SK-N-SH (cell line): ENCODE data around the gene PLK1. TPM values are rescaled to one million over a fixed set of nuclear protein-coding genes. Genes with fewer than 3 reads are reported as not detected.

Source experiments
- CTCF ChIA-PET: fragments of 300-600, 350-600 bp; formaldehyde crosslinking; extraction: SDS; loops from one replicate; lab custom pipeline; 2021; lab: Yijun Ruan, JAX
- POLR2A ChIA-PET: fragments of 350-600 bp; sonication (Branson Sonifier 250); formaldehyde crosslinking; extraction: SDS; loops from one replicate; lab custom pipeline; 2020; ENCODE audit warnings: antibody characterized with exemption, inconsistent platforms; lab: Yijun Ruan, JAX
- DNase-seq: peaks from one replicate; pipeline ENCODE4 v3.0.0; 2012
- H2AFZ ChIP-seq: fragments of 200-600 bp; sonication (generic); 2 replicates; pipeline ENCODE4 v1.8.1; 2016; ENCODE audit warnings: antibody characterized with exemption, mild to moderate bottlenecking, low read depth
- H3F3A ChIP-seq: fragments of 200-600 bp; sonication (generic); replicated peaks from 2 replicates; pipeline ENCODE3; 2016; ENCODE audit warnings: antibody characterized with exemption, mild to moderate bottlenecking; ENCODE audit not compliant: insufficient read depth
- H3K27ac ChIP-seq, 2 experiments: fragments of 200-500 bp in 1 of 2; fragments of 200-600 bp in 1 of 2; sonication (Bioruptor generic) in 1 of 2; sonication (generic), shearing (Covaris generic) in 1 of 2; 2 replicates each; pipeline versions ENCODE4 v1.5.1 to v1.6.1; 2014 to 2016; ENCODE audit warnings: low read depth in 2 of 2, inconsistent platforms in 1 of 2, low read length in 1 of 2, mild to moderate bottlenecking in 1 of 2, mixed read lengths in 1 of 2
- H3K27me3 ChIP-seq: fragments of 200-600 bp; sonication (generic), shearing (Covaris generic); 2 replicates; pipeline ENCODE4 v1.6.1; 2016; ENCODE audit warnings: mixed run types; ENCODE audit not compliant: insufficient read depth
- H3K36me3 ChIP-seq, 2 experiments: fragments of 200-500 bp in 1 of 2; fragments of 200-600 bp in 1 of 2; sonication (Bioruptor generic) in 1 of 2; sonication (generic) in 1 of 2; replicated peaks in 1 of 2; 2 replicates each; pipeline versions ENCODE3 to v1.5.1; 2014 to 2016; ENCODE audit warnings: low read length in 1 of 2, mild to moderate bottlenecking in 1 of 2; ENCODE audit not compliant: insufficient read depth in 2 of 2, control insufficient read depth in 1 of 2
- H3K4me1 ChIP-seq, 2 experiments: fragments of 200-500 bp in 1 of 2; fragments of 200-600 bp in 1 of 2; sonication (Bioruptor generic) in 1 of 2; sonication (generic), shearing (Covaris generic) in 1 of 2; 2 replicates each; pipeline versions ENCODE4 v1.5.1 to v1.6.1; 2014 to 2016; ENCODE audit warnings: low read depth in 1 of 2, low read length in 1 of 2, mixed run types in 1 of 2; ENCODE audit not compliant: insufficient read depth in 2 of 2, control insufficient read depth in 1 of 2
- H3K4me2 ChIP-seq: fragments of 200-600 bp; sonication (generic), shearing (Covaris generic); 2 replicates; pipeline ENCODE4 v1.6.1; 2017; ENCODE audit warnings: mixed run types
- H3K4me3 ChIP-seq, 2 experiments: fragments of 200-500 bp in 1 of 2; fragments of 200-600 bp in 1 of 2; sonication (Bioruptor generic) in 1 of 2; sonication (generic), shearing (Covaris generic) in 1 of 2; 2 replicates each; pipeline versions ENCODE4 v1.5.1 to v1.8.1; 2014 to 2016; ENCODE audit warnings: low read depth in 2 of 2, inconsistent platforms in 1 of 2, low read length in 1 of 2, mild to moderate bottlenecking in 1 of 2, mixed read lengths in 1 of 2, moderate library complexity in 1 of 2
- H3K79me2 ChIP-seq: fragments of 200-600 bp; sonication (generic); 2 replicates; pipeline ENCODE4 v1.8.1; 2017; ENCODE audit warnings: mild to moderate bottlenecking; ENCODE audit not compliant: insufficient read depth
- H3K9ac ChIP-seq: fragments of 200-600 bp; sonication (generic); 2 replicates; pipeline ENCODE4 v1.6.1; 2017; ENCODE audit warnings: mixed run types
- H3K9me2 ChIP-seq: fragments of 200-600 bp; sonication (generic); 2 replicates; pipeline ENCODE4 v1.6.1; 2017; ENCODE audit warnings: mixed run types
- H3K9me3 ChIP-seq: fragments of 200-600 bp; sonication (generic); 2 replicates; pipeline ENCODE4 v1.6.1; 2017; ENCODE audit warnings: mixed run types, mild to moderate bottlenecking, moderate library complexity
- H4K20me1 ChIP-seq: fragments of 200-600 bp; sonication (generic); 2 replicates; pipeline ENCODE4 v1.6.1; 2017; ENCODE audit warnings: mild to moderate bottlenecking, mixed run types; ENCODE audit not compliant: insufficient read depth
- EZH2phosphoT487 ChIP-seq: fragments of 200-600 bp; sonication (generic); IDR thresholded peaks from 2 replicates; pipeline ENCODE4 v1.6.1; 2017; ENCODE audit warnings: low read depth, mixed run types, mild to moderate bottlenecking, antibody characterized with exemption, moderate library complexity, borderline replicate concordance
- FOXM1 ChIP-seq: IDR thresholded peaks from 2 replicates; pipeline ENCODE4 v1.4.0; 2012; ENCODE audit warnings: low read depth, mild to moderate bottlenecking
- GATA2 ChIP-seq: sonication (generic); formaldehyde crosslinking; IDR thresholded peaks from 2 replicates; pipeline ENCODE4 v1.5.0; 2020; ENCODE audit warnings: mild to moderate bottlenecking, missing genetic modification reagents
- MEF2A ChIP-seq: IDR thresholded peaks from 2 replicates; pipeline ENCODE4 v1.4.0; 2012; ENCODE audit warnings: low read depth, borderline replicate concordance
- RFX5 ChIP-seq: IDR thresholded peaks from 2 replicates; pipeline ENCODE4 v1.6.1; 2012; ENCODE audit warnings: mild to moderate bottlenecking, improper control_type of control experiment, low read length
- TCF12 ChIP-seq: IDR thresholded peaks from 2 replicates; pipeline ENCODE4 v1.4.0; 2012
- WGBS: methylation state at CpG from one replicate; pipeline ENCODE4 v1.1.6; 2017; ENCODE audit warnings: low lambda C conversion rate; 5-methylcytosine and 5-hydroxymethylcytosine counted together
- polyA plus RNA-seq, 3 experiments: library from polyadenylated mRNA; depleted of rRNA; stranded (reverse); fragments of >200 nt; gene quantifications; 2 replicates each; pipeline ENCODE4 v1.2.3, GENCODE V29; 2012
- TF ChIP-seq, protein P1 (sequence below): fragments of 200-600 bp; sonication (generic); IDR thresholded peaks from 2 replicates; pipeline ENCODE4 v1.6.1; 2017; ENCODE audit warnings: antibody characterized with exemption, mild to moderate bottlenecking, moderate library complexity
- TF ChIP-seq, protein P2 (sequence below): IDR thresholded peaks from 2 replicates; pipeline ENCODE4 v1.4.0; 2012; ENCODE audit warnings: low read depth, borderline replicate concordance
- TF ChIP-seq, protein P3 (sequence below): fragments of 150-350 bp; IDR thresholded peaks from 2 replicates; pipeline ENCODE4 v1.6.1; 2016; ENCODE audit warnings: mild to moderate bottlenecking, low read depth, low read length
- TF ChIP-seq, protein P4 (sequence below): IDR thresholded peaks from 2 replicates; pipeline ENCODE4; 2012

Gene PLK1
- polyA plus RNA-seq, 1 of the 3 experiments (the other 2 are of a cell fraction), result 68.7 TPM

DNA sequence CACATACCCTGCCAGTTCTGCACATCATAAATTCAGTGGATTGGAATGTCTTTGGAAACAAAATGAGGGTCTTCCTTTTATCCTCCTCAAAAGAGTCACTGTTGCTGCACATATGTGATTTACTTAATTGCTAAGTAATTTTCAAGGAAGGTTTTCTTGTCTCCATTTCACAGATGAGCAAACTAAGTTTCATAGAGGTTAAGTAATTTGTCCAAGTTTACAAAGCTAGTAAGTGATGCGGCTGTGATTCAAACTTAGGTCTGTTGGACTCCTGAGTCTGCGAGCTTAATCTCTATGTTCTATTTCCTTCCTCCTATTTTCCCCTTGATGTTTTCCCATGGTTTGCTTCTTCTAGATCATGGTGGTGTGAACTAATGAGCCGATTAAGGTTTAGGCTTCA is 48.0 kb downstream of the PLK1 start:
- Histone ChIP-seq H3K4me1 (no peaks in the 10 kb centered on the region), H3K27ac (no peak overlapping the region), H3K79me2 (no peaks in the 10 kb centered on the region), H3K4me3 (no peak overlapping the region), H2AFZ (no peak overlapping the region), H3K4me2 (no peak overlapping the region), H3K9me3 (no peaks in the 10 kb centered on the region), H3F3A (no peaks in the 10 kb centered on the region), H3K36me3 (no peaks in the 10 kb centered on the region), H3K9me2 (no peaks in the 10 kb centered on the region), H3K9ac (no peak overlapping the region), H4K20me1 (no peaks in the 10 kb centered on the region), H3K27me3 (no peaks in the 10 kb centered on the region)
- no peak for DNase-seq
- no peak for TF ChIP-seq GATA2
- TF ChIP-seq RFX5, result no peak
- no peak for TF ChIP-seq FOXM1
- 92% methylated on average over 3 of the region's 3 CpGs for WGBS
- CTCF ChIA-PET, result interaction anchor here (1.4 to 3.6 kb wide), 7 partner anchors 8 to 290 kb away, joined by 3 to 15 read pairs (median 5); partner anchors contain the start of gene ERN2
- POLR2A ChIA-PET, result no interaction called here

DNA sequence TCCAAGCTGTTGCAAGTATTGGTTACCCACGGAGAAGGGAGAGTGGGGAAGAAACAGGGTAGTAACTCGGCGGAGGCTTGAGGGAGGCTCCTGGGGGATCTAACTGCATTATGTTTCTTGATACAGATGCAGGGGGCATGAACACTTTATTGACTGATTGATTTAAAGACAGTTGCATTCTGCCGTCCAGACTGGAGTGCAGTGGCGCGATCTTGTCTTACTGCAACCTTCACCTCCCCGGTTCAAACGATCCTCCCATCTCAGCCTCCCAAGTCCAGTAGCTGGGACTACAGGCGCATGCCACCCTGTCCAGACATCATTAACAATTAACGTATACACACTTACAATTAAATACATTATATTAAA is 49.4 kb downstream of the PLK1 start:
- TF ChIP-seq EZH2phosphoT487, result no peak
- TF ChIP-seq, protein P1, sequence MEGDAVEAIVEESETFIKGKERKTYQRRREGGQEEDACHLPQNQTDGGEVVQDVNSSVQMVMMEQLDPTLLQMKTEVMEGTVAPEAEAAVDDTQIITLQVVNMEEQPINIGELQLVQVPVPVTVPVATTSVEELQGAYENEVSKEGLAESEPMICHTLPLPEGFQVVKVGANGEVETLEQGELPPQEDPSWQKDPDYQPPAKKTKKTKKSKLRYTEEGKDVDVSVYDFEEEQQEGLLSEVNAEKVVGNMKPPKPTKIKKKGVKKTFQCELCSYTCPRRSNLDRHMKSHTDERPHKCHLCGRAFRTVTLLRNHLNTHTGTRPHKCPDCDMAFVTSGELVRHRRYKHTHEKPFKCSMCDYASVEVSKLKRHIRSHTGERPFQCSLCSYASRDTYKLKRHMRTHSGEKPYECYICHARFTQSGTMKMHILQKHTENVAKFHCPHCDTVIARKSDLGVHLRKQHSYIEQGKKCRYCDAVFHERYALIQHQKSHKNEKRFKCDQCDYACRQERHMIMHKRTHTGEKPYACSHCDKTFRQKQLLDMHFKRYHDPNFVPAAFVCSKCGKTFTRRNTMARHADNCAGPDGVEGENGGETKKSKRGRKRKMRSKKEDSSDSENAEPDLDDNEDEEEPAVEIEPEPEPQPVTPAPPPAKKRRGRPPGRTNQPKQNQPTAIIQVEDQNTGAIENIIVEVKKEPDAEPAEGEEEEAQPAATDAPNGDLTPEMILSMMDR, result peak; percentile 6
- H3K27me3 ChIP-seq, result no peaks in the 10 kb centered on the region; the same call in 1 of the 2 replicates
- no peak overlapping the region for H3K4me2 ChIP-seq
- no peaks in the 10 kb centered on the region for H3K36me3 ChIP-seq
- H4K20me1 ChIP-seq, result no peaks in the 10 kb centered on the region
- no peak overlapping the region for H3K27ac ChIP-seq
- no peak for DNase-seq
- no peak overlapping the region for H3K4me3 ChIP-seq
- ChIA-PET POLR2A (no interaction called here), CTCF (interaction anchor here (0.6 to 3.6 kb wide), 20 partner anchors 9 to 883 kb away, joined by 3 to 15 read pairs (median 3); partner anchors contain the start of gene ERN2)
- no peaks in the 10 kb centered on the region for H3K4me1 ChIP-seq
- no peaks in the 10 kb centered on the region for H3K79me2 ChIP-seq
- no peaks in the 10 kb centered on the region for H3F3A ChIP-seq
- H3K9me3 ChIP-seq, result no peaks in the 10 kb centered on the region
- WGBS, result 45% methylated on average over 10 of the region's 10 CpGs
- no peak overlapping the region for H2AFZ ChIP-seq
- no peaks in the 10 kb centered on the region for H3K9me2 ChIP-seq
- no peak overlapping the region for H3K9ac ChIP-seq

DNA sequence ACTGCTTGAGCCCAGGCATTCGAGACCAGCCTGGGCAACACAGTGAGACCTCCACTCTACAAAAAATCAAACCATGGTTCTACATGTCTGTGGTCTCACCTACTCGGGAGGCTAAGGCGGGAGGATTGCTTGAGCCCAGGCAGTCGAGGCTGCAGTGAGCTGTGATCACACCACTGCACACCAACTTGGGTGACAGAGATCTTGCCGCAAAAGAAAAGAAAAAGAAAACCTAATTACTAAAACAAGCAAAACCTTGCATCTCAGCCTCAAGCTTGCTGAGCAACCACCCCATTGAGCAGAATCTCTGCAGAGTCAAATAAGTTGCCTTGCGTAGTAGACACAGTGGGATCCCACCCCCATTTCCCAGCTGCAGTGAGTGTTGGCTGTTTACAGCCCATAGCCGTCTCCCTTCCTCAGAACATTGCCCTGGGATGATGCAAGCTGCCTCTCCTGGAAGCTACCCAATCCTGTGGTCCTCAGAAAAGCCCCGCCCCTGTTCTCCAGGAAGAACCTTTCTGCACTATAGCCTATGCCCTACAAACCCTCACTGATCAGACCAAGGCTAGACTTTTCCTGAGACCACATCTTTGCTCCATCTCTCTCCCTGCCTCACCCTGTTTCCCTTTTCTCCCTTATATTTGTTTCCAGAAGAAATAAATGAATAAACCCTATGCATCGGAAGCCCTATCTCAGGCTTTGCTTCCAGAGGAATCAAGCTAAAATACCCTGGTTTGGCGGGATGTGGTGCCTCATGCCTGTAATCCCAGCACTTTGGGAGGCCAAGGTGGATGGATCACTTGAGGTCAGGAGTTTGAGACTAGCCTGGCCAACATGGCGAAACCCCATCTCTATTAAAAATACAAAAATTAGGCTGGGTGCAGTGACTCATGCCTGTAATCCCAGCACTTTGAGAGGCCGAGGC is 51.1 kb downstream of the PLK1 start:
- Histone ChIP-seq H3K9me3 (no peaks in the 10 kb centered on the region), H3K9ac (no peak overlapping the region), H4K20me1 (no peaks in the 10 kb centered on the region), H3K4me3 (no peak overlapping the region), H3K27me3 (no peaks in the 10 kb centered on the region; the same call in 1 of the 2 replicates), H3K36me3 (no peaks in the 10 kb centered on the region), H3K27ac (no peak overlapping the region), H3K9me2 (no peaks in the 10 kb centered on the region), H3K4me1 (no peaks in the 10 kb centered on the region), H3K79me2 (no peaks in the 10 kb centered on the region), H2AFZ (no peak overlapping the region), H3K4me2 (no peak overlapping the region; the same call in 1 of the 2 replicates), H3F3A (no peaks in the 10 kb centered on the region)
- CTCF ChIA-PET, result interaction anchor here (0.6 to 1.2 kb wide), 4 partner anchors 22 to 307 kb away, joined by 3 read pairs; no protein-coding TSS in a partner anchor
- TF ChIP-seq, protein P2, sequence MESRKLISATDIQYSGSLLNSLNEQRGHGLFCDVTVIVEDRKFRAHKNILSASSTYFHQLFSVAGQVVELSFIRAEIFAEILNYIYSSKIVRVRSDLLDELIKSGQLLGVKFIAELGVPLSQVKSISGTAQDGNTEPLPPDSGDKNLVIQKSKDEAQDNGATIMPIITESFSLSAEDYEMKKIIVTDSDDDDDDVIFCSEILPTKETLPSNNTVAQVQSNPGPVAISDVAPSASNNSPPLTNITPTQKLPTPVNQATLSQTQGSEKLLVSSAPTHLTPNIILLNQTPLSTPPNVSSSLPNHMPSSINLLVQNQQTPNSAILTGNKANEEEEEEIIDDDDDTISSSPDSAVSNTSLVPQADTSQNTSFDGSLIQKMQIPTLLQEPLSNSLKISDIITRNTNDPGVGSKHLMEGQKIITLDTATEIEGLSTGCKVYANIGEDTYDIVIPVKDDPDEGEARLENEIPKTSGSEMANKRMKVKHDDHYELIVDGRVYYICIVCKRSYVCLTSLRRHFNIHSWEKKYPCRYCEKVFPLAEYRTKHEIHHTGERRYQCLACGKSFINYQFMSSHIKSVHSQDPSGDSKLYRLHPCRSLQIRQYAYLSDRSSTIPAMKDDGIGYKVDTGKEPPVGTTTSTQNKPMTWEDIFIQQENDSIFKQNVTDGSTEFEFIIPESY, result no peak
- no peak for TF ChIP-seq TCF12
- TF ChIP-seq, protein P3, sequence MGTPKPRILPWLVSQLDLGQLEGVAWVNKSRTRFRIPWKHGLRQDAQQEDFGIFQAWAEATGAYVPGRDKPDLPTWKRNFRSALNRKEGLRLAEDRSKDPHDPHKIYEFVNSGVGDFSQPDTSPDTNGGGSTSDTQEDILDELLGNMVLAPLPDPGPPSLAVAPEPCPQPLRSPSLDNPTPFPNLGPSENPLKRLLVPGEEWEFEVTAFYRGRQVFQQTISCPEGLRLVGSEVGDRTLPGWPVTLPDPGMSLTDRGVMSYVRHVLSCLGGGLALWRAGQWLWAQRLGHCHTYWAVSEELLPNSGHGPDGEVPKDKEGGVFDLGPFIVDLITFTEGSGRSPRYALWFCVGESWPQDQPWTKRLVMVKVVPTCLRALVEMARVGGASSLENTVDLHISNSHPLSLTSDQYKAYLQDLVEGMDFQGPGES, result no peak
- no peak for TF ChIP-seq EZH2phosphoT487
- TF ChIP-seq, protein P4, sequence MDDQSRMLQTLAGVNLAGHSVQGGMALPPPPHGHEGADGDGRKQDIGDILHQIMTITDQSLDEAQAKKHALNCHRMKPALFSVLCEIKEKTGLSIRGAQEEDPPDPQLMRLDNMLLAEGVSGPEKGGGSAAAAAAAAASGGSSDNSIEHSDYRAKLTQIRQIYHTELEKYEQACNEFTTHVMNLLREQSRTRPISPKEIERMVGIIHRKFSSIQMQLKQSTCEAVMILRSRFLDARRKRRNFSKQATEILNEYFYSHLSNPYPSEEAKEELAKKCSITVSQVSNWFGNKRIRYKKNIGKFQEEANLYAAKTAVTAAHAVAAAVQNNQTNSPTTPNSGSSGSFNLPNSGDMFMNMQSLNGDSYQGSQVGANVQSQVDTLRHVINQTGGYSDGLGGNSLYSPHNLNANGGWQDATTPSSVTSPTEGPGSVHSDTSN, result no peak
- no peak for TF ChIP-seq MEF2A
- 50% methylated on average over 11 of the region's 12 CpGs for WGBS
- POLR2A ChIA-PET, result no interaction called here
- no peak for DNase-seq
